Activated CD4-positive, alpha-beta T cell treated with anti-CD3 and anti-CD28 coated beads, Interleukin-10, Interleukin-2, amounts not matched to agents 100 ng/mL and 50 ng/mL, durations not matched to agents 16 hours and 8 hours (primary cell): ENCODE measurements around the gene EIF4EBP2.

Experiments
- DNase-seq: peaks from one replicate; pipeline ENCODE4 v3.0.0-alpha.2; 2020

The EIF4EBP2 gene

DNA sequence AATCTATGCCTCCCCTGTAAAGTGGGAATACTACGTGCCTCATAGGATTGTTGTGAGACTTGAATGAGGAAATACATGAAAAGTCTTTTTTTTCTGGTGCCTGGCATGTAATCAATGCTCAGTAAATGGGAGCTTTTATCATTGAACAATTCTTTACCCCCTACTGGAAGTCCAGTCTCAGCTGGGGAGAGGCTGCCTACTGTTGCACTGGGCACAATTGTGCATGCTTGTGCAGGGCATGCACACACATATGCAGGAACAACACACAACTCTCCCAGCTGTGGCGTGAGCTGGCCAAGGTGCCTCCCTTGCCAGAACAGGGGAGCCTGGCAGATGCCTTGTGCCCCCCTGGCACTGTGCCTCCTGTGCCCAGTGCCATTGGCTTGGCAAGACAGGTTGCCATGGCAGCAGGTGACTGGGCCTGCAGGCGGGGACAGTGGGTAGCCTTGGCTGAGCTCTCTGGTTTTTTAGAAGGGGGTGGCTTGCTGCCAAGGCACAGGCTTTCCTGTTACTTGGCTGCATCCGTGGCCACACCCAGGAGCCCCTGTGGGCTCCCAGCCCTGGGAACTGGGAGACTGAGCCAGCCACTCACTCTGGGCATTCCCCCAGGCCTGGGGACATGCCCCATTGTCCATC is 58.5 kb downstream of the EIF4EBP2 start:
- no peak for DNase-seq

DNA sequence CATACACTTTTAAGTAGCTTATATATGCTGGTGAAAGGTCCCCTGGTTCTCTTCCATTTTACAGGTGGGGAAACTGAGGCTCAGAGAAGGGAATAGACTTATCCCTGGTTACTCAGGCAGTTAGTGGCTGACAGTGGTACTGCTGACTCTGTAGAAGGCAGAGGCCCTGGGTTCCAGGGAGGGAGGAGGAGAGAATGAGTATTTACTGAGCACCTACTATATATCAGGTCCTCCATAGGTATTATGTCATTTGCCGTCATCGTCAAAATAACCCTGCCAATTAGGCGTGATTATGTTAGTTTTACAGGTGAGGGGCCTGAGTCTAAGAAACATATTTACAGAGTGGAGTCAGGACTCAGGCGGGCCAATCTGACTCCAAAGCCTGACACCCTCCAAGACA is 61.3 kb downstream of the EIF4EBP2 start:
- no peak for DNase-seq

DNA sequence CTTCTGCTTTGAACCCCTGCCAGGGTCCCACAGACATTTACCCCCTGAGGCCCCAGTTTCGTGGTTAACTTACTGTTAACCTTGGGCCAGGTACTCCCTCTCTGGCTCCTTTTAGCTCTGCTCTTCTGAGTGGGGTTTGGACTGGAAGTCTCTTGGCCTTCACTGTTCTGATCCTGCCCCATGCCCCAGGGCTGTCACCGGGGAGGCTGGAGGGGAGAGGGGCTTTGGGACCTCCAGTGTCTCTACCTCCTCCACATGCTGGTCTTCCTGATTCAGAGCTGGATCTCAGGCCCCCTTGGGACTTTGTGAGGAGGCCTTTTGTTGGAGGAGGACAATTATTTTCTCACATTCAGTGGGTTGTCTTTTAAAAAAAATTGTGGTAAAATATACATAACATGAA is 61.9 kb downstream of the EIF4EBP2 start:
- DNase-seq: no peak

DNA sequence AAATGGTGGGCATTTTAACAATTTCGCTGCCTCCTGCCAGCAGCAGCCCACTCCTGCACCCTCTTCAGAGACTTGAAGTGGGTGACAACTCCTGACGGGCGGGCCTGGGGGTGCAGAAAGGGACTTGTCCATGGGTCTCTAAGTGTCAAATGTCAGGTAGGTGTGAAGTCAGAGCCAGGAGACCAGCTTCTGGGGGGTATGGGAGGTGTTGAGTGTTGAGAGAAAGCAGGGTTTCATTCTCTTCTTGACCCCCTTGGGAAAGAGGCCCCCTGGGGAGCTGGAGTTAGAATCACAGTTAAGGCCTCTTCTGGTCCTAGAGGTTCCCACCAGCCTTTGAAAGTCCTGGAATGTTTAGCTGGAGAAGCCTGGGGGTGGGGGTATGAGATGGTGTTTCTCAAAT is 63.0 kb downstream of the EIF4EBP2 start:
- DNase-seq: no peak

DNA sequence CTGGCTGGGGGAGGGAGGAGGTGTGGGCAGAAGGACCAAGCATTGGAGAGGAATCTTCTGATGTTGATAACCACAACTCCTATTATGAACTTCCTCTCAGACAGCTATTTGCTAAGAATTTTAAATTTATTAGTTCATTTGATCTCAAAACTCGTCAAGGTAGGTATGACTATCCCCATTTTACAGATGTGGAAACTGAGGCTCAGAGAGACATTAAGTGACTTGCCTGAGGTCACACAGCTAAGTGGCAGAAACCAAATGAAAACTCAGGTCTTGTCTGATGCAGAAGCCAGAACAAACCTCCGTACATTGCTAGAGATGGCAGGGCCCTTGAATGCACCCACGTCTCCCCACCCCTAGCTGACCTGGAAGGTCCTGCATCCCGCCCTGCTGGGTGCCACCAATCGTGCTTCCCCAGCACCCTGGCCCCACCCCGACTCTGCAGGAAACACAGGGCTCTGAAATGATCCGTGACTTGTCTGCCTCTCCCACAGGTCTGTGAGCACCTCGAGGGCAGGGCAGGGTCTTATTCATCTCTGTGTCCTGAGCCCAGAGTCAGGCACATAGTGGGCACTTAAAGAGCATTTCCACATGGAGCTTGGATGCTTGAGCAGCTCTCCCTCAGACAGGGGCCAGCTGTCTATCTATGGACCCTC is 69.0 kb downstream of the EIF4EBP2 start:
- DNase-seq: no peak

DNA sequence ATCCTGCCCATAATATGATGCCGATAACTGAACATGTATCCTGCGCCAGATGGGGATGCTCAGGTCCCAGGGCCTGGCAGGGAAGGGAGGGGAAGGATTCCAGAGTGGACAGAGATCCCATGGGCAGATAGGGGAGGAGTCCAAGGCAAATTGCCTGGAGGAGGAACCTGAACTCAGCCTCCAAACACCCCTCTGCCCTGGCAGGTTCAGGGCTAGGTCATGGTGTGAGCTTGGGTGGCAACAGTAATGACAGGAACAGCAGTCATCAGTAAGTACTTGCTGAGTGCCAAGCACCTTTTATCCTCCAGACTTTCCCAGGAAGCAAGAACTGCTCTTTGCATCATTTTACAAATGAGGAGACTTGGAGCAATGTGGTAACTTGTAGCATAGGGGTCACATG is 70.8 kb downstream of the EIF4EBP2 start:
- no peak for DNase-seq

DNA sequence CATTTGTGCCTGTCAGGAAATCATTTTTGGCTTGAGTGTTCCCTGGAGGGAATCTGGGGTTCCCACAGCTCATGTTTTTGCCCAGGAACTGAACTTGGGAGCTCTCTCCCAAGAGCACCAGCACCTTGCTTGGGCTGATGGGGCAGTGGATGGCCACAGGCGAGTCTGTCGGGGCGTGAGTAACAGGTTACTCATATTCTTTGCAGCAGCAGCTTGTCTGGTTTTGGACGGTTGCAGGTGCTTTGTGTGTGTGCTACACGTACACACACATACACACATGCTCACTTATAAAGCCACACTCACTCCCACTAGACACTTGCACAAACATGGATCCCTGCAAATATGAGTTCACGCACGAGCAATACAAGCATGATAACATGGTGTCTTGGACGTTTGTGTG is 71.7 kb downstream of the EIF4EBP2 start:
- no peak for DNase-seq

DNA sequence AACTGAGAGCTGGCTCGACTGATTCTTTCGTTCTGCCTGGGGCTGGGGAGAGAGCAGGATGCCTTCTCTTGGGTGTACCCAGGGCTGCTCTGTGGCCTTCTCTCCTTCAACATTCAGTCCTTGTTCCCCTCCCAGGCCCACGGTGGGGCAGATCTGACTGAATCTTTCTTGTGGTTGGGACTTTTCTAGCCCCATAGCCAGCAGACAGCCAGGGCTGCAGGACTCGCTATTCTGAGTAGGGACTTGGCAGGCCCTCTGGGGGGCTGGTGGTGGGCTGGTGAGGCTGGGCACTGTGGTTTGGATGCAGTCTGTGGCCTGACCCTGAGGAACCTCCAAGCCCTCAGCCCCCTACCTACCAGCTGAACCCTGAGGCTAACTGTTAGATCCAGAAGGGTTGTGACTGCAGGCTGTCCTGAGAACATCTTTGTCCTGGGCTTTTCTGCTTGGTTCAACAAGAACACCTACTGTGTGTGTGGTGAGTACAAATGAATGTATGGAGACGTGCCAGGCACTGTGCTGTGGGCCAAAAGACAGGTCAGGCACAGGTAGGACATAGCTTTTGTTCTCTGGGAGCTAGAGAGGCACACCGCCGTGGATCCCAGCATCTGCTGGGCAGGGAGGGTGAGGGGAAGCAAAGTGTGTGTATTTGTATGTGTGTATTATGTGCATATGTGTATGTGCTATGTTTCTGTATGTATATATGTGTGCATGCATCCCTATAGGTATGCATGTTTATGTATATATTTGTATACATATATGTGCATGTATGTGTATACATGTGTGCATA is 72.5 kb downstream of the EIF4EBP2 start:
- DNase-seq: no peak

DNA sequence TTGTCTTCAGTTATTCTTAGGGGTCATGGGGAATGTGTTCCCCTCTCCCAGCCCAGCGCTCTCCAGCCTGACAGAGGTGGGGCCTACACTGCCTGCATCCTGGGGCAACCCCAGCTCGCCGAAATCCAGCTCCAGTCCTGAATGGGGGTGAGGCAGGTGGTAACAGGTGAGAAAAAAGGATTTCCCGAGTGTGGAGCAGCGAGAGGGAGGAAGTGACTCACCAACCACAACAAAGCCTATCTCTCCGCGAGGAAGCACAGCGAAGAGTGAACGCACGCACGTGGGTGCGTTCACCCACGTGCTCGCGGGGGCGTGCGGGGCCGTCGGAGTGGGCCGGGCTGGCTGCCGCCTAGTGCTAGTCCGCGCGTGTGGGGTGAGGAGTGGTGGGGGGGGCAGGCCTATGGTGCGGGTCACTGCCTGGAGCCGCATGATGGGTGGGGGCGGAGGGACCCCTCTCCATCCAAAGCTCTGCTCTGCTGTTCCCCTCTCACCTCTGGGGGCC is 73.8 kb downstream of the EIF4EBP2 start:
- DNase-seq: peak; percentile 81
